Lung (tissue), 12 donors: ENCODE measurements around the gene MIX23. TPM values are rescaled to one million over a fixed set of nuclear protein-coding genes. Genes with fewer than 3 reads are reported as not detected.

ENCODE experiments used
- ATAC-seq: fragments of 200-7000 bp; cut with Tn5 transposase; one replicate; pipeline ENCODE4 v1.9.1; 2020; ENCODE audit warnings: moderate number of reproducible peaks; ENCODE audit not compliant: insufficient read depth, low FRiP score
- DNase-seq, 3 donors: peaks; one replicate each; pipeline ENCODE4 v3.0.0-alpha.2; 2013 to 2017
- H3K27ac ChIP-seq, 2 donors: one replicate each; pipeline ENCODE4 v1.5.1; 2013; ENCODE audit warnings: mild to moderate bottlenecking in 2 of 2, moderate library complexity in 2 of 2, control low read depth in 1 of 2, inconsistent platforms in 1 of 2, low read depth in 1 of 2, low read length in 1 of 2
- H3K27me3 ChIP-seq, 3 donors: one replicate each; pipeline ENCODE4 v1.5.1; 2013; ENCODE audit warnings: low read length in 2 of 3; ENCODE audit not compliant: control insufficient read depth in 3 of 3, insufficient read depth in 3 of 3
- H3K36me3 ChIP-seq, 4 donors: one replicate each; pipeline ENCODE4 v1.5.1; 2013; ENCODE audit warnings: low read length in 4 of 4, mild to moderate bottlenecking in 1 of 4, moderate library complexity in 1 of 4; ENCODE audit not compliant: control insufficient read depth in 4 of 4, insufficient read depth in 4 of 4
- H3K4me1 ChIP-seq, 5 donors: one replicate each; pipeline ENCODE4 v1.5.1; 2013; ENCODE audit warnings: low read length in 5 of 5, mild to moderate bottlenecking in 2 of 5, moderate library complexity in 1 of 5; ENCODE audit not compliant: control insufficient read depth in 5 of 5, insufficient read depth in 5 of 5
- H3K4me3 ChIP-seq: one replicate; pipeline ENCODE4 v1.5.1; 2013; ENCODE audit warnings: mild to moderate bottlenecking, control low read depth, moderate library complexity
- H3K9ac ChIP-seq, 2 donors: one replicate each; pipeline ENCODE4 v1.5.1; 2013; ENCODE audit warnings: low read length in 2 of 2, control low read depth in 1 of 2; ENCODE audit not compliant: insufficient read depth in 1 of 2
- H3K9me3 ChIP-seq, 4 donors: one replicate each; pipeline ENCODE4 v1.5.1; 2013; ENCODE audit warnings: low read length in 3 of 4, mild to moderate bottlenecking in 1 of 4, moderate library complexity in 1 of 4; ENCODE audit not compliant: control insufficient read depth in 4 of 4, insufficient read depth in 3 of 4
- WGBS, 2 donors: extraction: QIAGEN DNeasy Blood & Tissue Kit; methylation state at CpG; one replicate each; pipeline ENCODE4 v1.1.7; 2013; 5-methylcytosine and 5-hydroxymethylcytosine counted together
- polyA plus RNA-seq, 2 donors: library from polyadenylated mRNA; stranded (reverse); fragments of 200-250 nt; gene quantifications; one replicate each; pipeline ENCODE4 v1.2.1, GENCODE V29; 2013
- total RNA-seq, 2 donors: library from RNA; depleted of rRNA in 1 of 2; stranded (reverse); fragments of >200 nt in 1 of 2; gene quantifications; one replicate each; pipeline ENCODE4 v1.2.1, GENCODE V29; 2014 to 2021
- TF ChIP-seq, protein P1 (sequence below): IDR thresholded peaks from 2 replicates; pipeline ENCODE4 v1.5.1; 2012; ENCODE audit warnings: mild to moderate bottlenecking; ENCODE audit errors: control extremely low read depth, extremely low read depth
- donor health status: control.
- donor health status: control.
- donor health status: Bipolar disorder and iron deficiency.
- donor health status: healthy.
- donor health status: DM: yes; HTN: yes; CAD: no.

MIX23 gene
- total and polyA plus RNA-seq, 4 donors, result 17.8 to 40.4 (median 21.4) TPM

DNA sequence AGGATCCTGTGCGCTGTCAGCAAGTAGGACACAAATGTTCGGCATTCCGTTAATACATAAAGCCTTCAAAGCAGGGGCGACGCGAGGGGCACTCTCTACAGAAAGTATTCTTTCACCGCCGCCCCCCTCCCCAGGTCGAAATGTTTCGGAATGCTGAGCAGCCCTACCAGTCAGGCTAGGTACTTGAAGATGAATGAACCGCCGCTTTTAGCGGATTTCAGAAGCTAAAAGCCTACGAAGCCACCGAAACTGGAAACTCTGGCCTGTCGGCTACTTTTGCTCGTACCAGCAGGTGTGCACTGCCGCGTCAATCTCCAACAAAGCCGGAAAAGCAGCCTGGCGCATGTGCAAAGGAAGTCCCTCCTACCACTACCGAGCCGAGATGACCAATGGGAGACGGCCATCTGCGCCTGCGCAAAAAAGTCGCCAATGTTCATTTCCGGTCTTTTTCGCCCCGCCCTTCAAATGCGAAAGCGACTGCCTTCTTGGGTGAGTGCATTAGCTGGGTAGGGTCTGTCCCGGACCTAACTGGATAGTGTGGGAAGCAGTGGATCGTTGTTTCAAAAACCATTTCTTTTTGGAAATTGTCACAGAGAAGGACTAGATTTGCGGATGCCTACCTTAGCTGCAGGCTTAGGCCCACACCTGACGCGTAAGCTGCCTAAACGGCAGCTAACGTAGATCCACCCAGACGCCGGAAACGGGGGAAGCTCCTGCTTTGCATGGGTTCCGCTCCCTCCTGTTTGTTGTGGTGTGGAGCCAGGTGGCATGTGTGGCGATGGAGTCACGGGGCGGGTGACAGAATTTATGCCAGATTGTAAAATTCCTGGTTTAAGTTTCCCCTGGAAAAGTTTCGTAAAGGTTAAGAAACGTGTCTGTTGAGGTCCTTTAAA lies 33.0 kb upstream of the MIX23 start, which contains the start of gene WDR5B:
WDR5B (minus strand) TSS at position 301 of the 893 bp plus-strand sequence. CDS start 534 bp downstream, outside the sequence.
- Histone ChIP-seq H3K9ac (peak within 1 kb of the TSS; percentile 90 to 100), H3K27ac (peak within 1 kb of the TSS; percentile 85 to 92), H3K4me3 (peak within 1 kb of the TSS; percentile 51), H3K36me3 (peaks cover 0 to 5% (median 4%) of the 10 kb centered on the region in 4 donors), H3K27me3 (no peaks in the 10 kb centered on the region), H3K4me1 (peaks cover 4 to 24% (median 11%) of the 10 kb centered on the region in 5 donors), H3K9me3 (no peaks in the 10 kb centered on the region)
- ATAC-seq, result peak; percentile 93
- DNase-seq, result peak; percentile 99
- TF ChIP-seq, protein P1, sequence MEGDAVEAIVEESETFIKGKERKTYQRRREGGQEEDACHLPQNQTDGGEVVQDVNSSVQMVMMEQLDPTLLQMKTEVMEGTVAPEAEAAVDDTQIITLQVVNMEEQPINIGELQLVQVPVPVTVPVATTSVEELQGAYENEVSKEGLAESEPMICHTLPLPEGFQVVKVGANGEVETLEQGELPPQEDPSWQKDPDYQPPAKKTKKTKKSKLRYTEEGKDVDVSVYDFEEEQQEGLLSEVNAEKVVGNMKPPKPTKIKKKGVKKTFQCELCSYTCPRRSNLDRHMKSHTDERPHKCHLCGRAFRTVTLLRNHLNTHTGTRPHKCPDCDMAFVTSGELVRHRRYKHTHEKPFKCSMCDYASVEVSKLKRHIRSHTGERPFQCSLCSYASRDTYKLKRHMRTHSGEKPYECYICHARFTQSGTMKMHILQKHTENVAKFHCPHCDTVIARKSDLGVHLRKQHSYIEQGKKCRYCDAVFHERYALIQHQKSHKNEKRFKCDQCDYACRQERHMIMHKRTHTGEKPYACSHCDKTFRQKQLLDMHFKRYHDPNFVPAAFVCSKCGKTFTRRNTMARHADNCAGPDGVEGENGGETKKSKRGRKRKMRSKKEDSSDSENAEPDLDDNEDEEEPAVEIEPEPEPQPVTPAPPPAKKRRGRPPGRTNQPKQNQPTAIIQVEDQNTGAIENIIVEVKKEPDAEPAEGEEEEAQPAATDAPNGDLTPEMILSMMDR, result no peak
- 0% methylated on average over 48 of the region's 48 CpGs for WGBS, 2 donors

DNA sequence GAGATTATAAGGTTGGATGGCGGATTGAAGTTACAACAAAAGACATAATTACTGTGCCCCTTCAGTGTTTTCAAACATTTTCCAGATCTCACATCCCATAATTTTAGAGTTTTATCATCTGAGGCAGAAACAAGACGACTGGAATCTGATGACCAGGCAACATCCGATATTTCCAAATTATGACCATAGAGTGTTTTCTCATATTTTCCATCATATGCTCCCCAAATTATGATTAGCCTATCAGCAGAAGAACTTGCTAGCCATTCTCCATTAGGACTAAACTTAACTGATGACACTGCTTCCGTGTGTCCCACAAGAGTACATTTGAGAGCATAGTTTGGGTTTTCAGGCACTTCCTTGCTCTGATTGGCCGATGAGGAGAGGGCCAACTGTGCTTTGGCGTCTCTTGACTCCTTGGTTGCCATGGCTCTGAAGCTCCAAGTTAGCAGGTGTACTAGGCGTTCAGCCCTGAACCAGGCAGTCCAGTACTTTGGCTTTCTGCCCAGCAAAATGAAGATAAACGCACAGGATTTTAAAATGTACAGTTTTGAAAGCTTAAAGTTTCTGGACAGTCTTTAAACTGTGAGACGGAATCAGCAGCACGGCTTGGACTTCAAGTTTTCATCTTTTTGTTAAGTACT lies 32.2 kb upstream of the MIX23 start:
- H3K27me3 ChIP-seq, result no peaks in the 10 kb centered on the region
- peak overlapping the region; percentile 55 to 92 for H3K27ac ChIP-seq
- DNase-seq (peak; percentile 52 to 65 (median 55)), ATAC-seq (peak; percentile 36)
- peak overlapping the region; percentile 90 to 100 for H3K9ac ChIP-seq
- peaks cover 4 to 24% (median 11%) of the 10 kb centered on the region in 5 donors for H3K4me1 ChIP-seq
- no peaks in the 10 kb centered on the region for H3K9me3 ChIP-seq
- WGBS, 2 donors, result 21 to 24% methylated on average over 10 of the region's 10 CpGs
- TF ChIP-seq, protein P1, result no peak
- peak overlapping the region; percentile 51 for H3K4me3 ChIP-seq
- H3K36me3 ChIP-seq, result peaks cover 0 to 6% (median 4%) of the 10 kb centered on the region in 4 donors

DNA sequence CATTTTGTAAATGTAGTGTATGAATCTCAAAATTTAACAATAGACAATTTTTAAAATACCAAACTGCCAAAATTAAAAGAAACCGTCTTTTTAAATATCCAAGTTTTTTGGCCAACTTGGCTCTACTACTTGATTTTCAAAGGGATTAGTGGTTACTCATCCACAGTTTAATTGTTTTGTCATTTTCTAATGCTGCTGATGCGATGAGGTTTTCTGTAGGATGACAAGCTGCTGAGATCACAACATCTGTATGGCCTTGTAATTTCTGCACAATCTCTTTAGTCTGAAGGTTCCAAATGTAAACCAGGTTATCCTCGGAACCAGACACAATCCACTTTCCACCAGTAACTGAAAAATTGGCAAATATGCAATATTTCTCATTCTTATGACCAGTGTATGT lies 31.4 kb upstream of the MIX23 start:
- TF ChIP-seq, protein P1, result no peak
- Histone ChIP-seq H3K4me1 (peaks cover 4 to 24% (median 11%) of the 10 kb centered on the region in 5 donors), H3K36me3 (peaks cover 3 to 9% (median 5%) of the 10 kb centered on the region in 4 donors), H3K27ac (no peak overlapping the region), H3K9me3 (no peaks in the 10 kb centered on the region), H3K9ac (no peak overlapping the region), H3K4me3 (no peak overlapping the region), H3K27me3 (no peaks in the 10 kb centered on the region)
- ATAC-seq, result no peak
- DNase-seq, result no peak
- WGBS, 2 donors, result 84 to 97% methylated on average over 3 of the region's 3 CpGs
